DMS114 treated with DMSO at 0.1 percent for 48 hours (cell line): Measurements from ENCODE around the gene TSPYL1.
"Not testable (repeated sequence)": the region's sequence is repeated elsewhere in the genome, so short reads cannot be mapped to it uniquely, and the experiment has no call there.

Experiments used
- DNase-seq: peaks from one replicate; lab custom pipeline; 2025; ENCODE audit not compliant: unreplicated experiment; lab: John Stamatoyannopoulos, UW

TSPYL1 gene

GRCh38 chr6:116279232-116280160 is at the start of gene TSPYL1:
Gene TSPYL1 (minus strand): TSS chr6:116279930. CDS start chr6:116279830, 100 bp downstream.
- DNase-seq: peak; percentile 97

GRCh38 chr6:116329156-116329555 is 49.4 kb upstream of the TSPYL1 start:
- no peak for DNase-seq

GRCh38 chr6:116328528-116328903 is 48.8 kb upstream of the TSPYL1 start:
- DNase-seq: no peak

DNA sequence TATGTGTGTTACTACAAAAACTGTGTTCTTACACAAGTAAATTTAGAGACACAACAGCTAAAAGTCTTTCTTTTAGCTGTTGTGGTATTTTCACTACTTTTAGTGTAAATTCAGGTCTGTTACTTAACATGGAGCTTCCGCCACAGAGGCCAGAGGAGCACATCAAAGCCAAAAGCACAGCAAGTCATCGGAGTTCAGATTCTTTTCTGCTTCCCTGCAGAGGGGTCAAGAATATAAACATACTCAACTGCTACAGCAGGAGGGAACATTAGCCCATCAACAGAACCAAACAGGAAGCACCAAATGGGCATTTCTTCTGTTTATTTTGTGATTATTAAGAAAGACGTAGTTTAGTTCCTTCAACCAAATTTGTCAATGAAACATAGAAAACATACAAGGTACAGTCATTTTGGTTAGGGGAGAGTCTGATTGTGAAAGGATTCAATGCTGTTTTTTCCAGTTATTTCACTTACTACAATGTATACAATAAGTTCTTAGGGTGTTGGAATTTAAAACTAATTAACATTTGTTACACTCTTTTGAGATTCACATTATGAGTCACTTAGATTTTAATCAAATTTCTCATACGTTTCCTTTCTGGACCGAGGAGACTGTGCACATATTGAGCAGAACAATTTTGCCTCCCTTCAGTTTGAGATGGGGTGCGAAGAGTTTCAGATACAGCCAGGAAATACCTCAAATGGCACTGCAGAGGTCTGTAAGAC is 48.2 kb upstream of the TSPYL1 start:
- DNase-seq: no peak

DNA sequence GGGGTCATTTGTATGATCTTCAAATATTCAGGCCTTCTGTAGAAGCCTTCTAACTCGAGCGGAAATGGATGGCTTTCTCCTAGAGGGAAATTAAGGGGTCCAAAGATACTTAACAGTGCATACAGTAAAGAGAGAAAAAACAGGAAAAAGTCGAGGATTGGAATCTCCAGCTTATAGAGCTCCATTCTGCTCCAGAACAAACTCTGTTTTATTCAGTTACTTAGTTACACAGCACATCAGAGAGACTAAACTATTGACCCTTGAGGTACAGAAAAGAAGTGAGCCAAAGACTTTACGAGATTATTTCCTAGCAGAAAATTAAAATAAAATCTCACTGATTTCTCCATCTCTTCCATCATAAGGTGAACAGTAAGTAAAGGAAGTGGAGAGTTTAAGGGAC is 47.3 kb upstream of the TSPYL1 start:
- no peak for DNase-seq

DNA sequence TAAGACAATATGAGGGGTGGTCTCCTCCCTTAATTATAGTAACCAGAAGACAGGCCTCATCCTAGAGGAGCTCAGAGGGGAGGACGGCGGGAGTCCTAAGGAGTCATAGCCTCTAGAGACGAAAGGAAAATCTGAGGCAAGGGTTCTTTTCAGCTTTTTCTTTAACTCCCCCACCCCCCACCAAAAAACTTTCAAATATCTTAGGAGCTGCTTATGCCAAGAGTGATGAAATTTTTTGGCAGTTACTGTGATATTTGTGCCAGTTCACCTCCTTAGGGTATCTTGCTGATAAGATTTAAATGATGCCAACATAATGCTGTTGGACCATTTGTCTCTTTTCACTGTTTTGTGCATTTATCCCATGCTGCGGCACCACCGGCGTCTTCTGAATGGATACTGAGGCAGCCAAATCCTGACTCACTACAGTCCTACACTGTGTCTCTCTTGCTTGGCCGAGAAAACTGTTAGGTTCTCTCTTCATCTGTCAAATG is 46.5 kb upstream of the TSPYL1 start:
- no peak for DNase-seq

DNA sequence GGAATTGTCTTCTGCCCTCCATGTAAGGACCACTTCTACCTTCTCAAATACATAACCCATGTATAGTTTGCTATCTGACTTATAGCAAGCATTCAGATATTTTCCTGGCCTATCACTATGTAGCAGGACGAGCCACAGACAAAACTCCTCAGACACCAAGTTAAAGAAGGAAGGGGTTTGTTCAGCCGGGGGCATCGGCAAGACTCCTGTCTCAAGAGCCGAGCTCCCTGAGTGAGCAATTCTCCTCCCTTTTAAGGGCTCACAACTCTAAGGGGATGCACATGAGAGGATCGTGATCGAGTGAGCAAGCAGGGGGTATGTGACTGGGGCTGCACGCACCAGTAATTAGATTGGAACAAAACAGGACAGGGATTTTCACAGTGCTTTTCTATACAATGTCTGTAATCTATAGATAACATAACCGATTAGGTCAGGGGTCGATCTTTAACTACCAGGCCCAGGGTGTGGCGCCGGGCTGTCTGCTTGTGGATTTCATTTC is 46.0 kb upstream of the TSPYL1 start:
- not testable (repeated sequence) for DNase-seq

GRCh38 chr6:116323863-116324262 is 44.1 kb upstream of the TSPYL1 start:
- DNase-seq: no peak

DNA sequence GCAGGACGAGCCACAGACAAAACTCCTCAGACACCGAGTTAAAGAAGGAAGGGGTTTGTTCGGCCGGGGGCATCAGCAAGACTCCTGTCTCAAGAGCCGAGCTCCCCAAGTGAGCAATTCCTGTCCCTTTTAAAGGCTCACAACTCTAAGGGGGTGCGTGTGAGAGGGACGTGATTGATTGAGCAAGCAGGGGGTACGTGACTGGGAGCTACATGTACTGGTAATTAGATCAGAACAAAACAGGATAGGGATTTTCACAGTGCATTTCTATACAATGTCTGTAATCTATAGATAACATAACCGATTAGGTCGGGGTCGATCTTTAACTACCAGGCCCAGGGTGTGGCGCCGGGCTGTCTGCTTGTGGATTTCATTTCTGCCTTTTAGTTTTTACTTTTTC is 42.2 kb upstream of the TSPYL1 start:
- not testable (repeated sequence) for DNase-seq

DNA sequence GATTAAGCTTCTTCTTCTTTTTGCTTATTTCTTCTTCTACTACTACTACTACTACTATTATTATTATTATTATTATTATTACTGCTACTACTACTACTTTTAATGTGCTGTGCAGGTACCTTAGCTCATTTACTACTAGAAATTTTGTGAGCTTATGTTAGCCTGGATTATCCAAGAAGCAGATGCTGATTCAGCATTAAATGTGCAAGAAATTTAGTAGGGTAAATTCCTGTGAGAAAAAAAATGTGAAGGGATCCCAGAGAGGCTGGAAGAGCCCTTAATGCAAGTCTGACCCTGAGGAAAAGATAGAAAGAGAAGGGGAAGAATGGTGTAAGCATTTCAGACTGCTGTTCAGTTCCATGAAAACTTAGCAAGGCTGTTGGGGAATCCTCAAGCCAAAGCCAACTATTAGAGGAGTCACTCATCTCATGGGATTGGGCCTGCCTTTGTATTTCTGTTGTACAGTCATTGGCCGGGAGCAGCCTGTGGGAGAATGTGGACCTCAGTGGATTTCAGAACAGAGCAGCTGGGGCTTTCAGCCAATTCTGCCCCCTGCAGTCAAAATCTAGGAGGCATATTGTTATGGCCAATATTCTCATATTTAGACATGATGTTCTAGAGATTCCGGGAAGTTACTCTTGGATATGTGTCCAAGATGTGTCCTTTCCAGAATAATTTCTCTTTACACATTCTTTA is 37.2 kb upstream of the TSPYL1 start:
- no peak for DNase-seq

GRCh38 chr6:116314878-116315277 is 35.1 kb upstream of the TSPYL1 start:
- DNase-seq: no peak

- DNase-seq: no peak
Measured at GRCh38 chr6:116314218-116314617, 34.5 kb upstream of the TSPYL1 start.

DNA sequence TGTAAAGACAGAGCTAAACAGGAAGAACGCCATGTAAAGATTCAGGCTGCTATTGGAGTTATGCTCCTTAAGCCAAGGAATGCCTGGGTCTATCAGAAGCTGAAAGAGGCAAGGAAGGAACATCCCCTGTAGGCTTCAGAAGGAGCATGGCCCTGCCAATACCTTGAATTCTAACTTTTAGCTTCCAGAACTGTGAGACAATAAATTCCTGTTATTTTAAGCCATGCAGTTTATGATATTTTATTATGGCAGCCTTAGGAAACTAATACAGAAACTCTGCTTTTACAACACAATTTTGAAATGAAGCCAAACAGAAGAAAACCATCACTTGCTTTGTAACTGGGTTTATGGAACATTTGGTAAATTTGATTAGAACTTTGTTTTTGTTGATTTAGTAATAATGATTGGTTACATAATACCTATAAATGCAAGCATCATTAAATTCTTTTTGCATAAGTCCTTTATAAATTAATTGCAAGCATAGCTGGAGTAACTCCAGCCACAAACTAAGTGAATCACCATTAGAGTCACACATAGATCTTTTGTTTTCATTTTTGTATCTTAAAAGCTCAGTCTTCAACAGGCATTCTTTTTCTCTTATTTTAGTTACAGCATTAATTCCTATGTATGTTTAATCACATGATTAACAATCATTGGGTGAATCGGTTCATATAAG is 33.5 kb upstream of the TSPYL1 start:
- DNase-seq: no peak

GRCh38 chr6:116309657-116310056 is 29.9 kb upstream of the TSPYL1 start:
- no peak for DNase-seq

- DNase-seq: no peak
Measured at GRCh38 chr6:116309001-116309400, 29.3 kb upstream of the TSPYL1 start.

DNA sequence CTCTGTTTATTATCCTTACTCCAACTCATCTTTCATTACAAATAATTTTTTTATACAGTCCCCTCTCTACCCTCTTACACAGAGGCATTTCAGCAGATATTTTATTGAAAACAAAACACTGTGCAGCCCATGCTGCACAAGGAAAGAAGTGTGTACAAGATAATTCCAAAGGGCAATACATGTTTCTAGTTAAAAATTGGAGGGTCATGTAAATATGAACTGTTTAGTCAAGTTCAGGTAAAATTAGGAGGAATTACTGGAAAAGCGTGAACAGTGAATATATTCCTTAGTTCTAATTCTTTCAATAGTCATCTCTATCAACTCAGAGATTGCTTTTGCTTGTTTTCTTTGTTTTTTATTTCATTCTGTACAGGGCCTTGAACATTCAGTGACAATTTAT is 27.9 kb upstream of the TSPYL1 start:
- no peak for DNase-seq

DNA sequence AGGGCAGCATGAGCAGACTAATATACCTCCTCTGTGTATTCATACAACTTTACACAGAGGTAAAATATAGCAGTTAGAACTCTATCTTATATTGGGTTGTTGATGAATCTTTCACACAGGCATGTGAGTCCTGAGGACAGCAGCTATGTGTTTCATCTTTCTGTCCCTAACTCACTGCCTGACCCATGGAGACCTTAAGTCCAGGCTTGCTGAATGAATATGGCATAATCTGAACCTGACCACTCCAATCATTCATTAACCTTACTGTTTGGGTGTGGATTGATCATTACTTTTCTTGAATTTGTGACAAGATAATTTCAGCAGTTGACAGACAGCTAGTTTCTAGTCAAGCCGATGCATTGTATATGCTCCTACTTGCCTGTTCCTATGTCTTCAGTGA is 27.3 kb upstream of the TSPYL1 start:
- DNase-seq: no peak

GRCh38 chr6:116304538-116305097 is 24.9 kb upstream of the TSPYL1 start:
- no peak for DNase-seq

GRCh38 chr6:116301104-116301503 is 21.4 kb upstream of the TSPYL1 start:
- no peak for DNase-seq

DNA sequence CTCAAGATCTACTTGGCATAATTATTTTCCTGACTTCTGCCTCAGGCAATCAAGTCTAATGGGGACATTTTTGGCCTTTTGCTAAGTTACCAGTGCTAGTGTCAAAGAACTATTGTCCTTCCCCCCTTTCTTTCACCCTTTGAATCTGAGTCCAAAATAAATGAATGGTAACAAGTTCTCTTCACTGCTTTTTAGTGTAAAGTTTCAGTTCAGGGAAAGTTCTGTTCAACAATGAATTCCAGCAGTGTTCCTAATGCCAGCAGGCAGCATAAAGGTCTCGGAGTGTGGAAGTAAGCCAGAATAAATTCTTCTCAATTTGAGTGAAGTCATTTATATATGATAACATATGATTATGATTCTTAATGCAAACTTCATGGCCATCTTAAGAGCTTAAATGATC is 20.8 kb upstream of the TSPYL1 start:
- no peak for DNase-seq
